BE2C (cell line): ENCODE data around the gene VAPA.
"Not testable (repeated sequence)": the region's sequence is repeated elsewhere in the genome, so short reads cannot be mapped to it uniquely, and the experiment has no call there.

Experiments
- DNase-seq: peaks from one replicate; pipeline ENCODE4 v3.0.0-alpha.2; 2020
- H3K27me3 ChIP-seq: fragments of 250-450 bp; sonication (Bioruptor Pico); 2 replicates; pipeline ENCODE4 v1.5.1; 2020; ENCODE audit warnings: mild to moderate bottlenecking
- H3K36me3 ChIP-seq: fragments of 250-450 bp; sonication (Bioruptor Pico); 2 replicates; pipeline ENCODE4 v1.5.1; 2020; ENCODE audit warnings: mild to moderate bottlenecking
- H3K4me1 ChIP-seq: fragments of 250-450 bp; sonication (Bioruptor Pico); 2 replicates; pipeline ENCODE4 v1.5.1; 2020
- H3K4me3 ChIP-seq: 2 replicates; pipeline ENCODE4 v1.5.1; 2011; ENCODE audit warnings: low read depth, low read length
- H3K9me3 ChIP-seq: fragments of 250-450 bp; sonication (Bioruptor Pico); 2 replicates; pipeline ENCODE4 v1.5.1; 2020
- TF ChIP-seq, protein P1 (sequence below): IDR thresholded peaks from 2 replicates; pipeline ENCODE4 v1.5.1; 2012; ENCODE audit warnings: mild to moderate bottlenecking, low read depth, low read length

Gene VAPA

GRCh38 chr18:9884532-9885140, 29.2 kb upstream of the VAPA start:
- H3K9me3 ChIP-seq: no peaks in the 10 kb centered on the region
- H3K4me1 ChIP-seq: no peaks in the 10 kb centered on the region
- TF ChIP-seq, protein P1, sequence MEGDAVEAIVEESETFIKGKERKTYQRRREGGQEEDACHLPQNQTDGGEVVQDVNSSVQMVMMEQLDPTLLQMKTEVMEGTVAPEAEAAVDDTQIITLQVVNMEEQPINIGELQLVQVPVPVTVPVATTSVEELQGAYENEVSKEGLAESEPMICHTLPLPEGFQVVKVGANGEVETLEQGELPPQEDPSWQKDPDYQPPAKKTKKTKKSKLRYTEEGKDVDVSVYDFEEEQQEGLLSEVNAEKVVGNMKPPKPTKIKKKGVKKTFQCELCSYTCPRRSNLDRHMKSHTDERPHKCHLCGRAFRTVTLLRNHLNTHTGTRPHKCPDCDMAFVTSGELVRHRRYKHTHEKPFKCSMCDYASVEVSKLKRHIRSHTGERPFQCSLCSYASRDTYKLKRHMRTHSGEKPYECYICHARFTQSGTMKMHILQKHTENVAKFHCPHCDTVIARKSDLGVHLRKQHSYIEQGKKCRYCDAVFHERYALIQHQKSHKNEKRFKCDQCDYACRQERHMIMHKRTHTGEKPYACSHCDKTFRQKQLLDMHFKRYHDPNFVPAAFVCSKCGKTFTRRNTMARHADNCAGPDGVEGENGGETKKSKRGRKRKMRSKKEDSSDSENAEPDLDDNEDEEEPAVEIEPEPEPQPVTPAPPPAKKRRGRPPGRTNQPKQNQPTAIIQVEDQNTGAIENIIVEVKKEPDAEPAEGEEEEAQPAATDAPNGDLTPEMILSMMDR: no peak
- H3K4me3 ChIP-seq: no peak overlapping the region
- no peaks in the 10 kb centered on the region for H3K36me3 ChIP-seq
- no peak for DNase-seq
- no peaks in the 10 kb centered on the region for H3K27me3 ChIP-seq

GRCh38 chr18:9885170-9886004, 28.4 kb upstream of the VAPA start, which contains the start of gene TXNDC2:
Gene TXNDC2, plus strand, starts transcription at chr18:9885973. Its CDS starts 708 bp downstream, at chr18:9886681.
- TF ChIP-seq, protein P1: no peak
- no peaks in the 10 kb centered on the region for H3K4me1 ChIP-seq
- no peaks in the 10 kb centered on the region for H3K36me3 ChIP-seq
- no peaks in the 10 kb centered on the region for H3K9me3 ChIP-seq
- H3K27me3 ChIP-seq: no peaks in the 10 kb centered on the region
- H3K4me3 ChIP-seq: no peak within 1 kb of the TSS
- DNase-seq: no peak

GRCh38 chr18:9886005-9886348, 27.8 kb upstream of the VAPA start:
- no peak for DNase-seq
- H3K4me3 ChIP-seq: no peak overlapping the region
- no peaks in the 10 kb centered on the region for H3K4me1 ChIP-seq
- no peaks in the 10 kb centered on the region for H3K27me3 ChIP-seq
- H3K9me3 ChIP-seq: no peaks in the 10 kb centered on the region
- H3K36me3 ChIP-seq: no peaks in the 10 kb centered on the region
- TF ChIP-seq, protein P1: no peak

- Histone ChIP-seq H3K4me1 (no peaks in the 10 kb centered on the region), H3K4me3 (no peak overlapping the region), H3K9me3 (no peaks in the 10 kb centered on the region), H3K36me3 (no peaks in the 10 kb centered on the region), H3K27me3 (no peaks in the 10 kb centered on the region)
- TF ChIP-seq, protein P1: no peak
- DNase-seq: no peak
Observed at GRCh38 chr18:9887992-9888391, 25.8 kb upstream of the VAPA start.

DNA sequence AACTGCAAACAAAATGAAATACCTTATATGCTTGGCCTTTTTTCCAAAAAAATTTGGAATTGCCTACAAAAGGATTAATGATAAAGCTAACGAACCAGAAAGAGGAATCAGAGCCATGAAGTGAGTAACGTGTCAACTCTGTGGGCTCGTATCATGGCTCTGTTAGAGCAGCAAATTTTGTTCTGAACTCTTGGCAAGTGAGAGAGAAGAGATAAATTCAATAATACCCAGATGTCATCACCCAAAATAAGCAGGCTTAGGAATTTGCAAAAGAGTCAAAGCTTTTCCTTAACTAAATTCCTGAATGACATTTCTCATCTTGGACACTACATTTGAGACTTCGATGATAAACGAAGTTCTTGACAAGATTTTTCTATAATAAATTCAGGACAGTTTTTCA, 23.6 kb upstream of the VAPA start:
- no peak for DNase-seq
- TF ChIP-seq, protein P1: no peak
- Histone ChIP-seq H3K36me3 (no peaks in the 10 kb centered on the region), H3K4me1 (no peaks in the 10 kb centered on the region), H3K9me3 (no peaks in the 10 kb centered on the region), H3K27me3 (no peaks in the 10 kb centered on the region), H3K4me3 (no peak overlapping the region)

GRCh38 chr18:9890957-9891356, 22.9 kb upstream of the VAPA start:
- Histone ChIP-seq H3K9me3 (no peaks in the 10 kb centered on the region), H3K4me3 (no peak overlapping the region), H3K27me3 (no peaks in the 10 kb centered on the region), H3K36me3 (no peaks in the 10 kb centered on the region), H3K4me1 (no peaks in the 10 kb centered on the region)
- TF ChIP-seq, protein P1: no peak
- DNase-seq: no peak

DNA sequence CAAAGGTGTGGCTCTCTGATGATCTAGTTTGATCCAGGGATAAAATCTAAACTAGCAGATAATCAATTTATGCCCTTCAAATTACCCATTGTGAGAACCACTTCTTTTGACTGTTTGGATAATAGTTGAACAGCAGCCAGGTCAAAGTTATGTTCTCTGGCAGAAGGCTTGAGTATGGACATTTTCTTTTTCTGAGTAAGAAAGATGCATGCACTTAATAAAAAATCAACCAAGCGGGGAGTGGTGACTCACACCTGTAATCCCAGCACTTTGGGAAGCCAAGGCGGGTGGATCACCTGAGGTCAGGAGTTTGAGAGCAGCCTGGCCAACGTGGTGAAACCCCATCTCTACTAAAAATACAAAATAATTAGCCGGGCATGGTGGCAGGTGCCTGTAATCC, 22.3 kb upstream of the VAPA start:
- not testable (repeated sequence) for H3K36me3 ChIP-seq, DNase-seq, H3K4me1 ChIP-seq, H3K4me3 ChIP-seq, H3K9me3 ChIP-seq, H3K27me3 ChIP-seq
